H1 (cell line): ENCODE results near the gene CYYR1. TPM values are rescaled to one million over a fixed set of nuclear protein-coding genes. Genes with fewer than 3 reads are reported as not detected.

Source experiments
- CTCF ChIA-PET: fragments of 300-600 bp; sonication (Branson Sonifier 250); formaldehyde crosslinking; loops from one replicate; lab custom pipeline; 2021; ENCODE audit not compliant: partially characterized antibody; lab: Charles Lee
- POLR2A ChIA-PET: fragments of 300-600 bp; sonication (Branson Sonifier 250); formaldehyde crosslinking; loops from one replicate; lab custom pipeline; 2021; ENCODE audit warnings: inconsistent platforms; ENCODE audit not compliant: partially characterized antibody; lab: Charles Lee
- DNase-seq, 2 experiments: peaks; one replicate each; pipeline versions ENCODE4 v3.0.0 to v3.0.0-alpha.2; 2010 to 2022; ENCODE audit warnings: low spot score in 2 of 2, low read depth in 1 of 2, mixed read lengths in 1 of 2
- FAIRE-seq: peaks from 2 replicates; lab custom pipeline; 2011; peaks lifted over from hg19 to GRCh38; lab: Jason Lieb, UNC
- H2AFZ ChIP-seq: 2 replicates; pipeline ENCODE4 v1.8.1; 2012; ENCODE audit warnings: low read length, inconsistent platforms
- H2AK5ac ChIP-seq: 2 replicates; pipeline ENCODE4 v1.6.1; 2013; ENCODE audit warnings: low read depth, low read length
- H2BK120ac ChIP-seq: replicated peaks from 2 replicates; pipeline ENCODE3; 2013; ENCODE audit warnings: low read depth, low read length, inconsistent platforms
- H2BK12ac ChIP-seq: 2 replicates; pipeline ENCODE4 v1.6.1; 2013; ENCODE audit warnings: low read depth, low read length
- H2BK15ac ChIP-seq: 2 replicates; pipeline ENCODE4 v1.6.1; 2013; ENCODE audit warnings: low read length
- H2BK20ac ChIP-seq: 2 replicates; pipeline ENCODE4 v1.6.1; 2013; ENCODE audit warnings: low read length
- H2BK5ac ChIP-seq: 2 replicates; pipeline ENCODE4 v1.6.1; 2013; ENCODE audit warnings: low read depth, low read length
- H3K14ac ChIP-seq: 2 replicates; pipeline ENCODE4 v1.6.1; 2013; ENCODE audit warnings: inconsistent platforms; ENCODE audit not compliant: insufficient read length
- H3K18ac ChIP-seq: 2 replicates; pipeline ENCODE4 v1.6.1; 2013; ENCODE audit warnings: low read length; ENCODE audit errors: extremely low read depth
- H3K23ac ChIP-seq: 2 replicates; pipeline ENCODE4 v1.6.1; 2013; ENCODE audit warnings: inconsistent platforms; ENCODE audit not compliant: insufficient read length
- H3K23me2 ChIP-seq: 2 replicates; pipeline ENCODE4 v1.6.1; 2013; ENCODE audit warnings: low read depth, low read length
- H3K27ac ChIP-seq: 2 replicates; pipeline ENCODE4 v1.6.1; 2011; ENCODE audit warnings: low read depth, low read length, inconsistent platforms
- H3K27me3 ChIP-seq, 4 experiments: replicated peaks in 1 of 4; 1 replicate in 1 of 4; 2 replicates in 3 of 4; pipeline versions ENCODE4 v1.6.1 to v1.8.1; 2011 to 2013; ENCODE audit warnings: low read length in 3 of 4, mild to moderate bottlenecking in 3 of 4, inconsistent platforms in 2 of 4, mixed read lengths in 2 of 4, moderate library complexity in 1 of 4; ENCODE audit not compliant: control insufficient read depth in 3 of 4, insufficient read depth in 3 of 4; ENCODE audit errors: extremely low read depth in 1 of 4
- H3K36me3 ChIP-seq, 4 experiments: 2 replicates each; pipeline versions ENCODE4 v1.6.1 to v1.8.1; 2011 to 2013; ENCODE audit warnings: mild to moderate bottlenecking in 4 of 4, low read length in 3 of 4, moderate library complexity in 2 of 4, control low read depth in 1 of 4, inconsistent platforms in 1 of 4; ENCODE audit not compliant: insufficient read depth in 4 of 4, control insufficient read depth in 2 of 4
- H3K4ac ChIP-seq: replicated peaks from 2 replicates; pipeline ENCODE3; 2013; ENCODE audit warnings: low read length, low read depth, mixed read lengths, inconsistent platforms; ENCODE audit not compliant: insufficient read length
- H3K4me1 ChIP-seq, 4 experiments: replicated peaks in 1 of 4; 1 replicate in 1 of 4; 2 replicates in 3 of 4; pipeline versions ENCODE4 v1.6.1 to v1.8.1; 2011 to 2013; ENCODE audit warnings: low read length in 3 of 4, inconsistent platforms in 2 of 4, mixed read lengths in 1 of 4; ENCODE audit not compliant: insufficient read depth in 4 of 4, control insufficient read depth in 3 of 4
- H3K4me2 ChIP-seq, 2 experiments: 2 replicates each; pipeline versions ENCODE4 v1.6.1 to v1.8.1; 2011 to 2013; ENCODE audit warnings: low read depth in 2 of 2, low read length in 2 of 2, control low read depth in 1 of 2, inconsistent platforms in 1 of 2, mild to moderate bottlenecking in 1 of 2; ENCODE audit not compliant: insufficient read depth in 1 of 2
- H3K4me3 ChIP-seq, 4 experiments: fragments of 200-600, 300-600 bp in 1 of 4; sonication (generic), shearing (Covaris generic), sonication (Bioruptor Twin) in 1 of 4; 2 replicates each; pipeline versions ENCODE4 v1.5.1 to v1.8.1; 2011 to 2016; ENCODE audit warnings: low read length in 4 of 4, low read depth in 3 of 4, control low read depth in 2 of 4, inconsistent platforms in 2 of 4, mild to moderate bottlenecking in 2 of 4, mixed read lengths in 1 of 4, moderate library complexity in 1 of 4; ENCODE audit not compliant: insufficient read depth in 2 of 4; ENCODE audit errors: extremely low read depth in 1 of 4
- H3K56ac ChIP-seq: replicated peaks from 2 replicates; pipeline ENCODE3; 2013; ENCODE audit warnings: low read depth, mild to moderate bottlenecking, mixed read lengths, low read length, inconsistent platforms; ENCODE audit not compliant: insufficient read length
- H3K79me1 ChIP-seq: 2 replicates; pipeline ENCODE4 v1.6.1; 2013; ENCODE audit warnings: low read depth, low read length, control low read depth
- H3K79me2 ChIP-seq, 2 experiments: 2 replicates each; pipeline versions ENCODE4 v1.6.1 to v1.8.1; 2012 to 2013; ENCODE audit warnings: low read length in 2 of 2, mild to moderate bottlenecking in 2 of 2, inconsistent platforms in 1 of 2; ENCODE audit not compliant: insufficient read depth in 2 of 2, control insufficient read depth in 1 of 2
- H3K9ac ChIP-seq, 4 experiments: replicated peaks in 1 of 4; 1 replicate in 1 of 4; 2 replicates in 3 of 4; pipeline versions ENCODE4 v1.6.1 to v1.8.1; 2011 to 2013; ENCODE audit warnings: low read depth in 3 of 4, low read length in 3 of 4, control low read depth in 2 of 4, mild to moderate bottlenecking in 2 of 4, moderate library complexity in 2 of 4, inconsistent platforms in 1 of 4; ENCODE audit errors: extremely low read depth in 1 of 4
- H3K9me3 ChIP-seq, 2 experiments: 2 replicates each; pipeline versions ENCODE4 v1.6.1 to v1.8.1; 2012 to 2013; ENCODE audit warnings: mild to moderate bottlenecking in 2 of 2, moderate library complexity in 2 of 2, control low read depth in 1 of 2, inconsistent platforms in 1 of 2, low read depth in 1 of 2, low read length in 1 of 2, mixed read lengths in 1 of 2; ENCODE audit not compliant: insufficient read depth in 2 of 2
- H4K20me1 ChIP-seq, 2 experiments: replicated peaks in 1 of 2; 2 replicates each; pipeline versions ENCODE3 to v1.8.1; 2011 to 2013; ENCODE audit warnings: inconsistent platforms in 2 of 2, low read length in 2 of 2, mild to moderate bottlenecking in 1 of 2; ENCODE audit not compliant: insufficient read depth in 2 of 2, control insufficient read depth in 1 of 2
- H4K5ac ChIP-seq: 2 replicates; pipeline ENCODE4 v1.6.1; 2013; ENCODE audit warnings: low read length, low read depth, mixed read lengths, inconsistent platforms; ENCODE audit not compliant: insufficient read length
- H4K8ac ChIP-seq: 2 replicates; pipeline ENCODE4 v1.8.0; 2013; ENCODE audit warnings: mild to moderate bottlenecking, moderate library complexity, low read length, inconsistent platforms; ENCODE audit not compliant: insufficient read depth; ENCODE audit errors: extremely low read depth
- H4K91ac ChIP-seq: replicated peaks from 2 replicates; pipeline ENCODE3; 2013; ENCODE audit warnings: low read length, mixed read lengths, inconsistent platforms; ENCODE audit not compliant: insufficient read length
- ATF2 ChIP-seq: IDR thresholded peaks from 2 replicates; pipeline ENCODE4 v1.6.1; 2012; ENCODE audit warnings: low read length, inconsistent platforms
- ATF3 ChIP-seq: IDR thresholded peaks from 2 replicates; pipeline ENCODE4 v1.6.1; 2011; ENCODE audit warnings: low read depth, mild to moderate bottlenecking, low read length; ENCODE audit not compliant: insufficient read depth
- GABPA ChIP-seq: IDR thresholded peaks from 2 replicates; pipeline ENCODE4 v1.6.1; 2011; ENCODE audit warnings: mild to moderate bottlenecking, low read length, moderate library complexity, borderline replicate concordance; ENCODE audit not compliant: insufficient read depth
- GTF2F1 ChIP-seq: IDR thresholded peaks from 2 replicates; pipeline ENCODE4 v1.6.1; 2012; ENCODE audit warnings: low read depth, low read length, improper control_type of control experiment, borderline replicate concordance
- HDAC2 ChIP-seq, 2 experiments: fragments of 300-600 bp in 1 of 2; sonication (generic) in 1 of 2; IDR thresholded peaks; 2 replicates each; pipeline ENCODE4 v1.6.1; 2011 to 2012; ENCODE audit warnings: low read depth in 2 of 2, low read length in 2 of 2, mild to moderate bottlenecking in 2 of 2, moderate library complexity in 2 of 2, borderline replicate concordance in 1 of 2, inconsistent platforms in 1 of 2
- JUND ChIP-seq: IDR thresholded peaks from 2 replicates; pipeline ENCODE4 v1.6.1; 2011; ENCODE audit warnings: mild to moderate bottlenecking, improper control_type of control experiment, low read length
- MAFK ChIP-seq: IDR thresholded peaks from 2 replicates; pipeline ENCODE4 v1.6.1; 2012; ENCODE audit warnings: low read depth, mild to moderate bottlenecking, improper control_type of control experiment, low read length
- NANOG ChIP-seq: IDR thresholded peaks from 2 replicates; pipeline ENCODE4 v1.6.1; 2011; ENCODE audit warnings: low read length, low read depth, mild to moderate bottlenecking, inconsistent platforms; ENCODE audit not compliant: insufficient read depth, poor library complexity, severe bottlenecking
- POU5F1 ChIP-seq: IDR thresholded peaks from 2 replicates; pipeline ENCODE4 v1.6.1; 2011; ENCODE audit warnings: low read depth, mild to moderate bottlenecking, low read length, moderate library complexity
- TEAD4 ChIP-seq: IDR thresholded peaks from 2 replicates; pipeline ENCODE4 v1.6.1; 2012; ENCODE audit warnings: low read depth, low read length, inconsistent platforms, mixed read lengths
- YY1 ChIP-seq: IDR thresholded peaks from 2 replicates; pipeline ENCODE4 v1.6.1; 2011; ENCODE audit warnings: low read depth, mild to moderate bottlenecking, low read length
- WGBS, 2 experiments: shearing (Covaris generic) in 1 of 2; methylation state at CpG; one replicate each; pipeline versions ENCODE4 v1.1.6 to v1.1.7; 2013 to 2015; ENCODE audit warnings: low lambda C conversion rate in 2 of 2, mixed read lengths in 2 of 2, inconsistent platforms in 1 of 2, low coverage in 1 of 2, missing lambda C conversion rate in 1 of 2; ENCODE audit not compliant: insufficient replicate concordance in 2 of 2, insufficient coverage in 1 of 2, insufficient read length in 1 of 2; ENCODE audit errors: extremely low coverage in 1 of 2, missing lambda C conversion rate in 1 of 2; 5-methylcytosine and 5-hydroxymethylcytosine counted together
- polyA plus RNA-seq, 7 experiments: library from polyadenylated mRNA; depleted of rRNA in 3 of 7; stranded (reverse) in 5 of 7; unstranded in 2 of 7; fragments of >200 nt in 5 of 7; fragments of 200-250 nt in 2 of 7; gene quantifications; 1 replicate in 5 of 7; 2 replicates in 1 of 7; 4 replicates in 1 of 7; pipeline versions ENCODE4 v1.2.1 to v1.2.3, GENCODE V29; 2011 to 2013; ENCODE audit warnings: missing spikeins in 2 of 7, mixed read lengths in 2 of 7
- total RNA-seq: library from RNA; stranded (reverse); fragmentation: NEBNext Ultra II Directional; extraction: Animal tissue kit (Norgen Biotek cat#: 25700); gene quantifications from 2 replicates; pipeline ENCODE4 v1.2.1, GENCODE V29; 2021

CYYR1 gene
- total and polyA plus RNA-seq, 2 of the 8 experiments (the other 6 are each of a cell fraction or from before 2014, with no cell fraction given): 12.2 to 37.9 TPM

GRCh38 chr21:26505211-26505610, 67.9 kb downstream of the CYYR1 start:
- no peak overlapping the region for H3K4me2 ChIP-seq
- TF ChIP-seq YY1 (no peak), JUND (no peak), NANOG (no peak), HDAC2 (IDR thresholded peaks at IDR 0.05; ENCODE audit: borderline replicate concordance in 1 of 2, low read depth in 2 of 2, low read length in 2 of 2) (no peak), ATF3 (no peak), GTF2F1 (no peak), GABPA (no peak), TEAD4 (no peak), POU5F1 (no peak), MAFK (no peak), ATF2 (no peak)

More at GRCh38 chr21:26505211-26505610, 67.9 kb downstream of the CYYR1 start:
- Histone ChIP-seq H3K4me1 (no peaks in the 10 kb centered on the region), H4K8ac (no peak overlapping the region), H3K56ac (no peak overlapping the region), H3K9me3 (no peaks in the 10 kb centered on the region), H3K4ac (no peak overlapping the region), H2BK15ac (no peak overlapping the region), H3K18ac (no peak overlapping the region), H3K9ac (no peak overlapping the region), H2BK20ac (no peak overlapping the region), H2AK5ac (no peak overlapping the region), H4K20me1 (peaks cover 0 to 2% of the 10 kb centered on the region in 2 experiments), H3K23me2 (no peaks in the 10 kb centered on the region), H2BK120ac (no peak overlapping the region), H2BK12ac (no peak overlapping the region), H3K27me3 (no peaks in the 10 kb centered on the region), H2BK5ac (no peak overlapping the region), H3K27ac (no peak overlapping the region), H4K5ac (no peak overlapping the region), H2AFZ (no peak overlapping the region), H3K23ac (no peak overlapping the region), H4K91ac (no peak overlapping the region), H3K14ac (no peak overlapping the region), H3K79me1 (no peaks in the 10 kb centered on the region; the same call in 1 of the 2 replicates), H3K36me3 (no peaks in the 10 kb centered on the region), H3K4me3 (no peak overlapping the region), H3K79me2 (no peaks in the 10 kb centered on the region)
- POLR2A ChIA-PET: interaction anchor here (1.0 kb wide), 1 partner anchor 14 kb away, joined by 4 read pairs; no protein-coding TSS in a partner anchor
- CTCF ChIA-PET: interaction anchor here (0.9 to 1.1 kb wide), 2 partner anchors 13 to 14 kb away, joined by 3 read pairs; no protein-coding TSS in a partner anchor
- no peak for FAIRE-seq
- 87% methylated on average over 1 of the region's 1 CpG; no CpG with 5 or more reads in 1 of the 2 experiments for WGBS, 2 experiments
- no peak for DNase-seq
